Colonic mucosa (tissue), 4 donors: ENCODE results near the gene FBXW9. TPM values are rescaled to one million over a fixed set of nuclear protein-coding genes. Genes with fewer than 3 reads are reported as not detected.
"Not testable (repeated sequence)": the region's sequence is repeated elsewhere in the genome, so short reads cannot be mapped to it uniquely, and the experiment has no call there.

Experiments
- DNase-seq: peaks from one replicate; pipeline ENCODE4 v3.0.0-alpha.2; 2020
- H3K27ac ChIP-seq: fragments of 200-600 bp; one replicate; pipeline ENCODE4 v1.8.0; 2021
- H3K27me3 ChIP-seq: fragments of 200-600 bp; one replicate; pipeline ENCODE4 v1.8.0; 2021
- H3K36me3 ChIP-seq: fragments of 200-600 bp; one replicate; pipeline ENCODE4 v1.8.0; 2021
- H3K4me1 ChIP-seq: fragments of 200-600 bp; one replicate; pipeline ENCODE4 v1.8.0; 2021; ENCODE audit warnings: mild to moderate bottlenecking
- H3K4me3 ChIP-seq: fragments of 200-600 bp; one replicate; pipeline ENCODE4 v1.8.0; 2021
- H3K9ac ChIP-seq, 2 donors: one replicate each; pipeline ENCODE4 v1.7.0; 2013; ENCODE audit warnings: control low read depth in 2 of 2, low read depth in 2 of 2, low read length in 2 of 2
- H3K9me3 ChIP-seq: fragments of 200-600 bp; one replicate; pipeline ENCODE4 v1.8.0; 2021
- CTCF ChIP-seq: fragments of 200-600 bp; IDR thresholded peaks from one replicate; pipeline ENCODE4 v1.8.0; 2022; ENCODE audit warnings: antibody characterized with exemption, mild to moderate bottlenecking
- intact Hi-C: fragments of 100-400 bp; cut with DNase I; formaldehyde crosslinking; loops from one replicate; pipeline ENCODE4 v1.14.1; 2022
- total RNA-seq, 2 donors: library from RNA; stranded (reverse); fragmentation: NEBNext Ultra II Directional in 1 of 2; extraction: Animal tissue kit (Norgen Biotek cat#: 25700) in 1 of 2; gene quantifications; one replicate each; pipeline ENCODE4 v1.2.1, GENCODE V29; 2021
- donor health status: healthy.
- donor health status: DM: no; HTN: no; CAD: no.
- donor health status: DM: no; HTN: no; CAD: no.

Gene FBXW9
- total RNA-seq, 2 donors from 2014 or later: 6.5 to 10.3 TPM

GRCh38 chr19:12648088-12648487, 48.3 kb downstream of the FBXW9 start:
- Histone ChIP-seq H3K9me3 (no peaks in the 10 kb centered on the region), H3K27ac (no peak overlapping the region), H3K4me3 (peak overlapping the region; percentile 31), H3K27me3 (no peaks in the 10 kb centered on the region), H3K9ac (no peak overlapping the region), H3K4me1 (peaks cover 3% of the 10 kb centered on the region), H3K36me3 (no peaks in the 10 kb centered on the region)
- intact Hi-C loops: no loop called here
- DNase-seq: peak; percentile 28
- no peak for TF ChIP-seq CTCF

- Histone ChIP-seq H3K36me3 (no peaks in the 10 kb centered on the region), H3K4me1 (peaks cover 3% of the 10 kb centered on the region), H3K4me3 (peak overlapping the region; percentile 31), H3K9me3 (no peaks in the 10 kb centered on the region), H3K9ac (no peak overlapping the region), H3K27me3 (no peaks in the 10 kb centered on the region), H3K27ac (no peak overlapping the region)
- intact Hi-C loops: no loop called here
- peak; percentile 87 for DNase-seq
- TF ChIP-seq CTCF: no peak
Observed at GRCh38 chr19:12647490-12648071, 48.9 kb downstream of the FBXW9 start.

GRCh38 chr19:12647047-12647446, 49.4 kb downstream of the FBXW9 start:
- Histone ChIP-seq H3K4me3 (no peak overlapping the region), H3K27me3 (no peaks in the 10 kb centered on the region), H3K9me3 (no peaks in the 10 kb centered on the region), H3K4me1 (peaks cover 3% of the 10 kb centered on the region), H3K9ac (no peak overlapping the region), H3K27ac (no peak overlapping the region), H3K36me3 (no peaks in the 10 kb centered on the region)
- intact Hi-C loops: no loop called here
- no peak for TF ChIP-seq CTCF
- no peak for DNase-seq

DNA sequence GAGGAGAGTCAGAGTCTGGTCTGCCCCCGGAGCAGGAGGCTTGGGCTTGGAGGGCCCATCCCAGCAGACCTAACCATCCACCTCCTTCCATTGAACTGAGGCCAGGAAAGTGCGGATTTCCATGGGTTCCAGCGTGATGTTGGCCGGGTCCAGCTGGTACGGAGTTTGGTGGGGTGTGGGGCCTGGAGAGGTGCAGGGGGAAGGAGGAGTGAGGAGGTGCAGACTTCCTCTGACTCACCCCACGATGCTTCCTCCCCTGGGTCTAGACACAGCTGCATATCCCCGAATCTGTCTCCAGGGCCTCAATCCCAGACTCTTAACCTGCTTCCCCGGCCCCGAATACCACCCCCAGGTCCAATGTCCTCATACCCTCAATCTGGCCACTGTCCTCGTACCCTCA, 49.9 kb downstream of the FBXW9 start:
- H3K27ac ChIP-seq: no peak overlapping the region
- no peak overlapping the region for H3K9ac ChIP-seq
- no peaks in the 10 kb centered on the region for H3K9me3 ChIP-seq
- TF ChIP-seq CTCF: no peak
- H3K4me3 ChIP-seq: no peak overlapping the region
- H3K27me3 ChIP-seq: no peaks in the 10 kb centered on the region
- H3K36me3 ChIP-seq: no peaks in the 10 kb centered on the region
- peaks cover 3% of the 10 kb centered on the region for H3K4me1 ChIP-seq
- DNase-seq: no peak
- intact Hi-C loops: no loop called here

GRCh38 chr19:12643716-12644115, 52.7 kb downstream of the FBXW9 start:
- intact Hi-C loops, H3K9me3 ChIP-seq, H3K36me3 ChIP-seq, H3K4me1 ChIP-seq, H3K4me3 ChIP-seq, H3K27ac ChIP-seq, H3K9ac ChIP-seq, H3K27me3 ChIP-seq, DNase-seq: not testable (repeated sequence)

DNA sequence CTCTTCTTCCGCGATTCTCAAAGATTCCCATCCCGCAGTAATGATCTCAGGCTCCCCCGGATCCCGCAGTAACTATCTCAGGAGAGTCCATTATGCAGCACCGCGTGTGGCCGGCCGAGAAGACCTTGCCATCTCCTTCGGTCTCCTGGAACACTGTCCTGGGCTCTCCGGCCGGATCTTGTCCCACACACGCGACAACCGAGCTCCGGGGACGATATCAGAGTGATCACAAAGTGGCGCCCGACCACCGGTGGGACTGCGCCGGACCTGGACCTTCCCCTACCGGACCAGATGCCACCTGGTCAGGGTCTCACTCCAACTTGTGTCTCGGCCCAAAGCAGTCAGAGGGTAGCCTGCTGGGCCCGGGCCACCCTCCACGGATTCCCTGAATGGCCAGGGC, 53.9 kb downstream of the FBXW9 start:
- no peak for TF ChIP-seq CTCF
- no peaks in the 10 kb centered on the region for H3K4me1 ChIP-seq
- DNase-seq: no peak
- H3K9me3 ChIP-seq: no peaks in the 10 kb centered on the region
- no peak overlapping the region for H3K27ac ChIP-seq
- intact Hi-C loops: no loop called here
- no peaks in the 10 kb centered on the region for H3K27me3 ChIP-seq
- no peak overlapping the region for H3K9ac ChIP-seq
- no peak overlapping the region for H3K4me3 ChIP-seq
- H3K36me3 ChIP-seq: no peaks in the 10 kb centered on the region
